GM12878 (cell line): ENCODE measurements around the gene KCNIP3. TPM values are rescaled to one million over a fixed set of nuclear protein-coding genes. Genes with fewer than 3 reads are reported as not detected.

Source experiments
- ATAC-seq: fragments of 200-7000 bp; cut with Tn5 transposase; 3 replicates; pipeline ENCODE4 v1.9.1; 2020; ENCODE audit warnings: mild to moderate bottlenecking, moderate library complexity
- BruUV-seq: library from RNA; stranded (reverse); fragments of 400-500 nt; replicated peaks from 2 replicates; lab custom pipeline; 2021; lab: Mats Ljungman, UMichigan
- CTCF ChIA-PET: fragments of 300-600 bp; sonication (Branson Sonifier 250); formaldehyde crosslinking; extraction: SDS; loops from one replicate; lab custom pipeline; 2021; ENCODE audit warnings: inconsistent platforms; lab: Yijun Ruan, JAX
- POLR2A ChIA-PET: fragments of 350-600 bp; formaldehyde crosslinking; extraction: SDS; loops from one replicate; lab custom pipeline; 2021; ENCODE audit warnings: inconsistent platforms; lab: Charles Lee
- RAD21 ChIA-PET: fragments of 300-600 bp; sonication (Branson Sonifier 250); formaldehyde crosslinking; loops from one replicate; lab custom pipeline; 2023; ENCODE audit warnings: antibody characterized with exemption; ENCODE audit not compliant: unreplicated experiment; lab: Charles Lee
- SMC1A ChIA-PET: fragments of 300-600 bp; sonication (Branson Sonifier 250); formaldehyde crosslinking; loops from one replicate; lab custom pipeline; 2023; ENCODE audit not compliant: unreplicated experiment, uncharacterized antibody; lab: Charles Lee
- DNase-seq: peaks from one replicate; pipeline ENCODE4 v3.0.0-alpha.2; 2011; ENCODE audit warnings: low read depth, low spot score
- FAIRE-seq: peaks from 3 replicates; lab custom pipeline; 2011; peaks lifted over from hg19 to GRCh38; lab: Jason Lieb, UNC
- H2AFZ ChIP-seq: 2 replicates; pipeline ENCODE4 v1.6.0; 2011; ENCODE audit warnings: low read depth, low read length, control low read depth; ENCODE audit not compliant: control insufficient read depth
- H3K27ac ChIP-seq: 2 replicates; pipeline ENCODE4 v1.5.1; 2011; ENCODE audit warnings: control low read depth; ENCODE audit not compliant: control insufficient read depth, insufficient read depth
- H3K27me3 ChIP-seq, 2 experiments: replicated peaks in 1 of 2; 2 replicates each; pipeline versions ENCODE4 v1.6.0 to v1.6.1; 2011; ENCODE audit warnings: low read length in 1 of 2; ENCODE audit not compliant: control insufficient read depth in 2 of 2, insufficient read depth in 2 of 2
- H3K36me3 ChIP-seq, 2 experiments: 2 replicates each; pipeline ENCODE4 v1.5.1; 2011; ENCODE audit warnings: low read length in 1 of 2; ENCODE audit not compliant: control insufficient read depth in 2 of 2, insufficient read depth in 2 of 2
- H3K4me1 ChIP-seq: 2 replicates; pipeline ENCODE4 v1.6.1; 2011; ENCODE audit warnings: mild to moderate bottlenecking, low read length, moderate library complexity, mixed read lengths; ENCODE audit not compliant: control insufficient read depth, insufficient read depth
- H3K4me2 ChIP-seq: 2 replicates; pipeline ENCODE4 v1.6.0; 2011; ENCODE audit warnings: control low read depth; ENCODE audit not compliant: control insufficient read depth, insufficient read depth
- H3K4me3 ChIP-seq: fragments of 200-600 bp; sonication (generic); 2 replicates; pipeline ENCODE4 v1.5.1; 2016
- H3K79me2 ChIP-seq: 2 replicates; pipeline ENCODE4 v1.6.0; 2011; ENCODE audit warnings: low read length; ENCODE audit not compliant: control insufficient read depth, insufficient read depth
- H3K9ac ChIP-seq: 2 replicates; pipeline ENCODE4 v1.8.0; 2011; ENCODE audit warnings: low read length, control low read depth, mixed read lengths; ENCODE audit not compliant: control insufficient read depth, insufficient read depth
- H3K9me3 ChIP-seq: replicated peaks from 3 replicates; pipeline ENCODE4 v1.5.1; 2011; ENCODE audit warnings: mild to moderate bottlenecking, low read length; ENCODE audit not compliant: control insufficient read depth, insufficient read depth
- H4K20me1 ChIP-seq: 2 replicates; pipeline ENCODE4 v1.6.0; 2011; ENCODE audit not compliant: control insufficient read depth, insufficient read depth
- ATF7 ChIP-seq: fragments of 450-650 bp; IDR thresholded peaks from 2 replicates; pipeline ENCODE4 v1.6.1; 2016; ENCODE audit warnings: low read depth, mild to moderate bottlenecking
- BCLAF1 ChIP-seq: fragments of 450-650 bp; IDR thresholded peaks from 2 replicates; pipeline ENCODE4 v1.6.1; 2017; ENCODE audit warnings: antibody characterized with exemption, mild to moderate bottlenecking, moderate library complexity
- CBFB ChIP-seq: IDR thresholded peaks from 2 replicates; pipeline ENCODE4 v1.6.1; 2016; ENCODE audit warnings: antibody characterized with exemption, low read depth
- CEBPZ ChIP-seq: fragments of 150-350 bp; IDR thresholded peaks from 2 replicates; pipeline ENCODE4 v1.6.1; 2016; ENCODE audit warnings: low read depth, low read length
- CUX1 ChIP-seq: IDR thresholded peaks from 2 replicates; pipeline ENCODE4 v1.6.1; 2012; ENCODE audit warnings: improper control_type of control experiment, low read depth, low read length; ENCODE audit not compliant: insufficient replicate concordance
- EGR1 ChIP-seq, 2 experiments: IDR thresholded peaks; 1 replicate in 1 of 2; 2 replicates in 1 of 2; pipeline ENCODE4 v1.6.1; 2011 to 2012; ENCODE audit warnings: low read depth in 2 of 2, low read length in 2 of 2, borderline replicate concordance in 1 of 2, mild to moderate bottlenecking in 1 of 2, moderate library complexity in 1 of 2
- FOXK2 ChIP-seq: fragments of 450-650 bp; IDR thresholded peaks from 2 replicates; pipeline ENCODE4 v1.6.1; 2017; ENCODE audit warnings: mild to moderate bottlenecking, moderate library complexity
- JUND ChIP-seq: IDR thresholded peaks from 2 replicates; pipeline ENCODE4 v1.6.1; 2012; ENCODE audit warnings: low read depth, mild to moderate bottlenecking, low read length, improper control_type of control experiment, moderate library complexity
- KLF5 ChIP-seq: fragments of 450-650 bp; IDR thresholded peaks from 2 replicates; pipeline ENCODE4 v1.6.1; 2014; ENCODE audit warnings: mild to moderate bottlenecking; ENCODE audit not compliant: partially characterized antibody
- YBX1 ChIP-seq: fragments of 450-650 bp; IDR thresholded peaks from 2 replicates; pipeline ENCODE4 v1.6.1; 2016; ENCODE audit warnings: antibody characterized with exemption
- ZNF207 ChIP-seq: fragments of 450-650 bp; IDR thresholded peaks from 2 replicates; pipeline ENCODE4 v1.6.1; 2014; ENCODE audit warnings: antibody characterized with exemption, mild to moderate bottlenecking, borderline replicate concordance
- WGBS: methylation state at CpG from one replicate; pipeline ENCODE4 v1.1.6; 2016; ENCODE audit warnings: low lambda C conversion rate; ENCODE audit not compliant: insufficient replicate concordance, insufficient coverage; ENCODE audit errors: missing lambda C conversion rate; 5-methylcytosine and 5-hydroxymethylcytosine counted together
- in situ Hi-C: fragments of 300-500 bp; cut with MboI; formaldehyde crosslinking; loops from 9 replicates; pipeline ENCODE4 v1.14.3; 2018; ENCODE audit warnings: mixed read lengths
- intact Hi-C: fragments of 100-400 bp; cut with micrococcal nuclease; formaldehyde crosslinking; loops from one replicate; pipeline ENCODE4 v1.14.2; 2022; ENCODE audit not compliant: unreplicated experiment
- polyA plus RNA-seq, 11 experiments: library from polyadenylated mRNA; depleted of rRNA in 4 of 11; unstranded in 6 of 11; stranded (reverse) in 5 of 11; fragments of >200 nt; fragmentation: Nextera tagmentation in 4 of 11; fragmentation: Illumina TruSeq in 1 of 11; extraction: Ambion mirVana in 4 of 11; extraction: Trizol in 1 of 11; gene quantifications; 1 replicate in 1 of 11; 2 replicates in 10 of 11; pipeline versions ENCODE4 v1.2.1 to v1.2.3, GENCODE V29; 2011 to 2016; ENCODE audit warnings: inconsistent platforms in 2 of 11, missing spikeins in 2 of 11, low read depth in 1 of 11
- total RNA-seq, 4 experiments: library from RNA; depleted of rRNA in 3 of 4; stranded (reverse); fragments of >200 nt in 3 of 4; fragmentation: Illumina TruSeq in 1 of 4; extraction: Trizol in 1 of 4; gene quantifications; 2 replicates each; pipeline versions ENCODE4 v1.2.1 to v1.2.3, GENCODE V29; 2013 to 2021

KCNIP3 gene
- total and polyA plus RNA-seq, 10 of the 15 experiments (the other 5 are each of a cell fraction or from before 2014, with no cell fraction given) = not detected

GRCh38 chr2:95296880-95297487 lies at the start of gene KCNIP3 (continued):
- TF ChIP-seq EGR1 (IDR thresholded peaks at IDR 0.05; ENCODE audit: borderline replicate concordance in 1 of 2, low read depth in 2 of 2, low read length in 2 of 2) = no peak
- no peak for TF ChIP-seq YBX1

GRCh38 chr2:95258271-95258670 lies 38.9 kb upstream of the KCNIP3 start:
- ATAC-seq (no peak), DNase-seq (no peak), FAIRE-seq (no peak)
- no peak overlapping the region for H3K9ac ChIP-seq
- in situ Hi-C loops (no loop called here), intact Hi-C loops (no loop called here)
- ChIA-PET SMC1A (no interaction called here), POLR2A (no interaction called here), CTCF (no interaction called here), RAD21 (no interaction called here)
- WGBS = 5% methylated on average over 2 of the region's 2 CpGs
- no peak overlapping the region for H3K4me2 ChIP-seq
- no peak overlapping the region for H3K4me3 ChIP-seq
- H3K4me1 ChIP-seq = no peaks in the 10 kb centered on the region
- no peaks in the 10 kb centered on the region for H3K27me3 ChIP-seq
- no peaks in the 10 kb centered on the region for H3K79me2 ChIP-seq
- no TSS peak for BruUV-seq
- no peaks in the 10 kb centered on the region for H4K20me1 ChIP-seq
- no peak overlapping the region for H3K27ac ChIP-seq
- H3K36me3 ChIP-seq = no peaks in the 10 kb centered on the region
- no peaks in the 10 kb centered on the region; the same call in 2 of the 3 replicates for H3K9me3 ChIP-seq
- no peak overlapping the region for H2AFZ ChIP-seq
- TF ChIP-seq ZNF207 (no peak), ATF7 (no peak), CUX1 (no peak), BCLAF1 (no peak), CBFB (no peak), FOXK2 (no peak), KLF5 (no peak), JUND (no peak), CEBPZ (no peak)
